Measurements from ENCODE around the gene SP110. TPM values are rescaled to one million over a fixed set of nuclear protein-coding genes. Genes with fewer than 3 reads are reported as not detected.
"Not testable (repeated sequence)": the region's sequence is repeated elsewhere in the genome, so short reads cannot be mapped to it uniquely, and the experiment has no call there.

The SP110 gene
- total RNA-seq, 1 experiment from 2014 or later, result 56.7 TPM

- CTCF ChIA-PET, result no interaction called here
- Mint-ChIP-seq H3K9me3 (ENCODE audit: low read depth, unreplicated experiment) (no peaks in the 10 kb centered on the region), H3K4me1 (ENCODE audit: low read depth, unreplicated experiment) (peaks cover 16% of the 10 kb centered on the region), H3K36me3 (ENCODE audit: insufficient read depth, unreplicated experiment) (no peaks in the 10 kb centered on the region), H3K27me3 (ENCODE audit: unreplicated experiment) (no peaks in the 10 kb centered on the region), H3K27ac (ENCODE audit: unreplicated experiment) (no peak overlapping the region), H3K4me3 (ENCODE audit: low read depth, unreplicated experiment) (no peak overlapping the region)
- intact Hi-C loops (cut with micrococcal nuclease; ENCODE audit: unreplicated experiment), result no loop called here
- BruUV-seq (replicated peaks), result no TSS peak
- no peak for TF ChIP-seq CTCF (IDR thresholded peaks at IDR 0.05; ENCODE audit: unreplicated experiment)
- DNase-seq, result no peak
Observed at GRCh38 chr2:230128623-230129342, 91.0 kb downstream of the SP110 start.

- H3K36me3 Mint-ChIP-seq (ENCODE audit: insufficient read depth, unreplicated experiment), result no peaks in the 10 kb centered on the region
- BruUV-seq (replicated peaks), result no TSS peak
- CTCF ChIA-PET, result no interaction called here
- no peaks in the 10 kb centered on the region for H3K27me3 Mint-ChIP-seq (ENCODE audit: unreplicated experiment)
- H3K4me3 Mint-ChIP-seq (ENCODE audit: low read depth, unreplicated experiment), result no peak overlapping the region
- H3K27ac Mint-ChIP-seq (ENCODE audit: unreplicated experiment), result no peak overlapping the region
- peaks cover 16% of the 10 kb centered on the region for H3K4me1 Mint-ChIP-seq (ENCODE audit: low read depth, unreplicated experiment)
- no peaks in the 10 kb centered on the region for H3K9me3 Mint-ChIP-seq (ENCODE audit: low read depth, unreplicated experiment)
- intact Hi-C loops (cut with micrococcal nuclease; ENCODE audit: unreplicated experiment), result no loop called here
- no peak for TF ChIP-seq CTCF (IDR thresholded peaks at IDR 0.05; ENCODE audit: unreplicated experiment)
- no peak for DNase-seq
Observed at GRCh38 chr2:230127195-230127594, 92.6 kb downstream of the SP110 start.

- no peak overlapping the region for H3K4me3 Mint-ChIP-seq (ENCODE audit: low read depth, unreplicated experiment)
- DNase-seq, result no peak
- peaks cover 3% of the 10 kb centered on the region for H3K9me3 Mint-ChIP-seq (ENCODE audit: low read depth, unreplicated experiment)
- intact Hi-C loops (cut with micrococcal nuclease; ENCODE audit: unreplicated experiment), result no loop called here
- CTCF ChIA-PET, result no interaction called here
- H3K4me1 Mint-ChIP-seq (ENCODE audit: low read depth, unreplicated experiment), result no peaks in the 10 kb centered on the region
- no peaks in the 10 kb centered on the region for H3K27me3 Mint-ChIP-seq (ENCODE audit: unreplicated experiment)
- BruUV-seq (replicated peaks), result no TSS peak
- H3K27ac Mint-ChIP-seq (ENCODE audit: unreplicated experiment), result no peak overlapping the region
- TF ChIP-seq CTCF (IDR thresholded peaks at IDR 0.05; ENCODE audit: unreplicated experiment), result no peak
- H3K36me3 Mint-ChIP-seq (ENCODE audit: insufficient read depth, unreplicated experiment), result no peaks in the 10 kb centered on the region
Observed at GRCh38 chr2:230124757-230125431, 94.9 kb downstream of the SP110 start.

GRCh38 chr2:230124235-230124634, 95.5 kb downstream of the SP110 start:
- no peak for TF ChIP-seq CTCF (IDR thresholded peaks at IDR 0.05; ENCODE audit: unreplicated experiment)
- Mint-ChIP-seq H3K36me3 (ENCODE audit: insufficient read depth, unreplicated experiment) (no peaks in the 10 kb centered on the region), H3K9me3 (ENCODE audit: low read depth, unreplicated experiment) (peaks cover 3% of the 10 kb centered on the region), H3K27me3 (ENCODE audit: unreplicated experiment) (no peaks in the 10 kb centered on the region), H3K4me3 (ENCODE audit: low read depth, unreplicated experiment) (no peak overlapping the region), H3K4me1 (ENCODE audit: low read depth, unreplicated experiment) (no peaks in the 10 kb centered on the region), H3K27ac (ENCODE audit: unreplicated experiment) (no peak overlapping the region)
- intact Hi-C loops (cut with micrococcal nuclease; ENCODE audit: unreplicated experiment), result no loop called here
- no peak for DNase-seq
- CTCF ChIA-PET, result no interaction called here
- BruUV-seq (replicated peaks), result no TSS peak

- CTCF ChIA-PET; H3K27ac Mint-ChIP-seq (ENCODE audit: unreplicated experiment); H3K4me3 Mint-ChIP-seq (ENCODE audit: low read depth, unreplicated experiment); H3K4me1 Mint-ChIP-seq (ENCODE audit: low read depth, unreplicated experiment); H3K27me3 Mint-ChIP-seq (ENCODE audit: unreplicated experiment); H3K36me3 Mint-ChIP-seq (ENCODE audit: insufficient read depth, unreplicated experiment); H3K9me3 Mint-ChIP-seq (ENCODE audit: low read depth, unreplicated experiment); DNase-seq; intact Hi-C loops (cut with micrococcal nuclease; ENCODE audit: unreplicated experiment); BruUV-seq (replicated peaks): not testable (repeated sequence)
Observed at GRCh38 chr2:230120376-230120775, 99.4 kb downstream of the SP110 start.

- H3K36me3 Mint-ChIP-seq (ENCODE audit: insufficient read depth, unreplicated experiment); H3K27ac Mint-ChIP-seq (ENCODE audit: unreplicated experiment); BruUV-seq (replicated peaks); H3K27me3 Mint-ChIP-seq (ENCODE audit: unreplicated experiment); H3K4me3 Mint-ChIP-seq (ENCODE audit: low read depth, unreplicated experiment); DNase-seq; CTCF ChIA-PET; H3K4me1 Mint-ChIP-seq (ENCODE audit: low read depth, unreplicated experiment); intact Hi-C loops (cut with micrococcal nuclease; ENCODE audit: unreplicated experiment); H3K9me3 Mint-ChIP-seq (ENCODE audit: low read depth, unreplicated experiment): not testable (repeated sequence)
Observed at GRCh38 chr2:230119827-230120226, 100.0 kb downstream of the SP110 start.

Data from Calu3 (cell line).